Measurements from ENCODE around the gene STMN1.
A peak's percentile ranks its signal among the peaks of the same experiment; 100 is the strongest.

The STMN1 gene

DNA sequence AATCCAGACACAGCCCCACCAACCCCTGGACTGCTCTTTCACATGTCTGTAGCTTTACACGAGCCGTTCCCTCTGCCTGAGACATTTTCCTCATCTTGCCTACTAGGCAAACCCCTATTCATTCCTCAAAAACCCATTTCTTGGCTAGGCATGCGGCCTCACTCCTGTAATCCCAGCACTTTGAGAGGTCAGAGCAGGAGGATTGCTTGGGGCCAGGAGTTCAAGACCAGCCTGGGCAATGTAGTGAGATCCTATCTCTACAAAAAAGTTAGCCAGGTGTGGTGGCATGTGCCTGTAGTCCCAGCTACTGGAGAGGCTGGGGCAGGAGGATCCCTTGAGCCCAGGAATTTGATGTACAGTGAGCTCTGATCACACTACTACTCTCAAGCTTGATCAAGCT, 41.8 kb downstream of the STMN1 start:
- peaks cover 0 to 8% of the 10 kb centered on the region in 2 donors for H3K4me1 Mint-ChIP-seq (ENCODE audit: low read depth in 2 of 2)
- H3K9me3 Mint-ChIP-seq = no peaks in the 10 kb centered on the region
- no peaks in the 10 kb centered on the region for H3K27me3 Mint-ChIP-seq
- H3K36me3 Mint-ChIP-seq (ENCODE audit: insufficient read depth) = peaks cover 3% of the 10 kb centered on the region
- H3K27ac Mint-ChIP-seq = no peak overlapping the region
- ATAC-seq (replicated peaks) = no peak
- DNase-seq = no peak
- no peak overlapping the region for H3K4me3 Mint-ChIP-seq

DNA sequence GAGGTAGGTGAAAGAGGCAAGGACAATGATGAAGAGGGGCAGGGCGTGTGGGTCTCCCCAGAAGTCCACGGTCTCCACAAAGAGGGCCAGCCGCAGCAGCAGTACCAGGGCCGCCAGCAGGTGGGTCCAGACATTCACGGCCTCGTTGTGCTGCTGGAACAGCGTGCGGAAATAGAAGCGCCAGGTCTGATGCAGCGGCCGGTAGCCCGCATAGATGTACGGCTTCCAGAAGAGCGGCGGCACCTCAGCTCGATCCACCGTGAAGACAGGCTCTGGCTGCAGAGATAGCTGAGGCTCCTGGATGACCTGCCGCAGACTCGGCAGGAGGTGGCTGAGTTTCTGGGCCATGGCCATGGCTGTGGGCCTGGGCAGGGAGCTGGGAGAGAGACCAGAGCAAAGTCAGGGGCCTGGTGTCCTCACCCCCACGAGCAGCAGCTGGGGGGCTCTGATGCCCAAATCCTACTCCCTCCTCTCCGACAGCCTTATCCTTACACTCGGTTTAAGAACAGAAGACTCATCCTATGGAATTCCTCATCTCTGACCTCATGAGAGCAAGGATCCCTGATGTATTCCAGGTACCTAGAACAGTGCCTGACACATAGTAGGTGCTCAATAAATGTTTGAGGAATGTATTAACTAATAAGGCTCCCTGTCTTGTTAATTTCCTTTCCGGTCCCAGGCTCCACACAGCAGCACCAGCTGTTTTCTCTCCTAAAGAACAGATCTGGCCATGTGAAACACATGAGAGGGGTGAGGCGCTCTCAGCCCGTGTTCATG, 42.5 kb downstream of the STMN1 start:
- H3K27me3 Mint-ChIP-seq = no peaks in the 10 kb centered on the region
- H3K9me3 Mint-ChIP-seq = no peaks in the 10 kb centered on the region
- no peak overlapping the region for H3K27ac Mint-ChIP-seq
- ATAC-seq (replicated peaks) (no peak), DNase-seq (no peak)
- peaks cover 5 to 15% of the 10 kb centered on the region in 2 donors for H3K4me1 Mint-ChIP-seq (ENCODE audit: low read depth in 2 of 2)
- H3K36me3 Mint-ChIP-seq (ENCODE audit: insufficient read depth) = peaks cover 7% of the 10 kb centered on the region
- H3K4me3 Mint-ChIP-seq = no peak overlapping the region

DNA sequence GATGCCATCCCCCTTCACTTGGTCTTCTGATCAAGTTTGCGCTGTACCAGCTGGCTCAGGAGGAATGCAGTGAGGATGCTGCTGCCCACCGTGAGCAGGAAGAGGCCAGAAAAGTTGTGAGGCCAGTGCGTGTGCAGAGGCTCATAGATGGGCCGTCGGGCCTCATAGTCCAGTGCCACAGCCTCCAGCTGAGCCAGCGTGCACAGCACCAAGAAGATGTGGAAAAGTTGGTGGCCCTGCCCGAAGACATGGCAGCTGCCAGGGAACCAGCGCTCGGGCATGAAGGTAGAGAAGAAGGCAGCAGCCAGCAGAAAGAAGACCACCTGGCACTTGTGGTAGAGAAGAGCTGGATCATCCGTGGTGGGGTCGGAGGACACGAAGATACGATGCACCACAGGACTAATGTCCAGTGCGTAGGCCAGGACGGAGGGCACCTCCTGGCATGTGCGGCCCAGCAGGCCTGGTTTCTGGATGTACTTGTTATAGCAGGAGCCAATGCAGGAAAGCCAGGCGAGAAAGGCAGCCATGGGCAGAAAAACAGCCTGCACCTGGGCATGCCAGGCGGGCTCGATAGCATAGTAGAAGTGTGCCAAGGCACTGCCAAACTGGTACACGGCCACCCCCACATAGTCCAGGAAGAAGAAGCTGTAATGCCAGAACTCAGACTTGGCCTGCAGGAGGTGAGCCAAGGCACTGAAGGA, 43.3 kb downstream of the STMN1 start:
- H3K4me1 Mint-ChIP-seq (ENCODE audit: low read depth in 2 of 2) = peaks cover 9 to 17% of the 10 kb centered on the region in 2 donors
- DNase-seq (no peak), ATAC-seq (replicated peaks) (no peak)
- no peak overlapping the region for H3K4me3 Mint-ChIP-seq
- no peaks in the 10 kb centered on the region for H3K9me3 Mint-ChIP-seq
- no peaks in the 10 kb centered on the region for H3K27me3 Mint-ChIP-seq
- H3K36me3 Mint-ChIP-seq (ENCODE audit: insufficient read depth) = peaks cover 7% of the 10 kb centered on the region
- no peak overlapping the region for H3K27ac Mint-ChIP-seq

DNA sequence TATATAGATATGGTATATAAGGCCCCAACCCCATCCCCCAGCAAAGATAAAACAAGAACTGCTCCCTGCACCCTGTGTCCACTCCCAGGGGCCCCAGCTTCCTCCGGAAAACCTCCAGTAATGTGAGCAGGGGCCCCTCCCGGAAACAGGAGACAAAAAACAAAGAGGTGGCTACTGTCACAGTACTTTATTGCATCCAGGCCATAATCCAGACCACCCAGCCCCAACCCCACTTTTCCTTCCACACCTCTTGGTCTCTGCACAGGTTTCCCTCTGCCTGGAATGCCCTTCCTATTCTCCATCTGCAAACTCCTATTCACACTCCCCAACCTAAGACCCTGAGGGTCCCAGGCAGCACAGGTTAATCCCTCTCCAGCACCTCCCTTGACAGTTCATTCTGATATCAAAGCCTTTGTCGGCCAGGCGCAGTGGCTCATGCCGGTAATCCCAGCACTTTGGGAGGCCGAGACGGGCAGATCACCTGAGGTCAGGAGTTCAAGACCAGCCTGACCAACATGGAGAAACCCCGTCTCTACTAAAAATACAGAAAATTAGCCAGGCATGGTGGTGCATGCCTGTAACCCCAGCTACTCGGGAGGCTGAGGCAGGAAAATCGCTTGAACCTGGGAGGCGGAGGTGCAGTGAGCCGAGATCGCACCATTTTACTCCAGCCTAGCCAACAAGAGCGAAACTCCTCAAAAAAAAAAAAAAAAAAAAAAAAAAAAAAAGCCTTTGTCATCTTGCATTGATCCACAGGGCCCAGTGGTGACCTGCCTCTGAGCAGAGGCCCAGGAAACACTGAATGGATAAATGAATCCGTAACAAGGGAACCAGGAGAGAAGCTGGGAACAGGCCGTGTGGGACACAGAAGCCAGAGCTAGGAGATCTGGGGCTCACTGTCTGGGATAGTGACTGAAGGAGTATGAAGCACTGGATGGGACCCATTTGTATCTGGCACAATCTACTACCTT, 44.6 kb downstream of the STMN1 start:
- ATAC-seq (replicated peaks) (no peak), DNase-seq (no peak)
- Mint-ChIP-seq H3K36me3 (ENCODE audit: insufficient read depth) (peaks cover 7% of the 10 kb centered on the region), H3K4me3 (no peak overlapping the region), H3K27ac (peak overlapping the region in 1 of 2 donors; percentile 92), H3K9me3 (no peaks in the 10 kb centered on the region), H3K4me1 (ENCODE audit: low read depth in 2 of 2) (peaks cover 9 to 17% of the 10 kb centered on the region in 2 donors), H3K27me3 (no peaks in the 10 kb centered on the region)

DNA sequence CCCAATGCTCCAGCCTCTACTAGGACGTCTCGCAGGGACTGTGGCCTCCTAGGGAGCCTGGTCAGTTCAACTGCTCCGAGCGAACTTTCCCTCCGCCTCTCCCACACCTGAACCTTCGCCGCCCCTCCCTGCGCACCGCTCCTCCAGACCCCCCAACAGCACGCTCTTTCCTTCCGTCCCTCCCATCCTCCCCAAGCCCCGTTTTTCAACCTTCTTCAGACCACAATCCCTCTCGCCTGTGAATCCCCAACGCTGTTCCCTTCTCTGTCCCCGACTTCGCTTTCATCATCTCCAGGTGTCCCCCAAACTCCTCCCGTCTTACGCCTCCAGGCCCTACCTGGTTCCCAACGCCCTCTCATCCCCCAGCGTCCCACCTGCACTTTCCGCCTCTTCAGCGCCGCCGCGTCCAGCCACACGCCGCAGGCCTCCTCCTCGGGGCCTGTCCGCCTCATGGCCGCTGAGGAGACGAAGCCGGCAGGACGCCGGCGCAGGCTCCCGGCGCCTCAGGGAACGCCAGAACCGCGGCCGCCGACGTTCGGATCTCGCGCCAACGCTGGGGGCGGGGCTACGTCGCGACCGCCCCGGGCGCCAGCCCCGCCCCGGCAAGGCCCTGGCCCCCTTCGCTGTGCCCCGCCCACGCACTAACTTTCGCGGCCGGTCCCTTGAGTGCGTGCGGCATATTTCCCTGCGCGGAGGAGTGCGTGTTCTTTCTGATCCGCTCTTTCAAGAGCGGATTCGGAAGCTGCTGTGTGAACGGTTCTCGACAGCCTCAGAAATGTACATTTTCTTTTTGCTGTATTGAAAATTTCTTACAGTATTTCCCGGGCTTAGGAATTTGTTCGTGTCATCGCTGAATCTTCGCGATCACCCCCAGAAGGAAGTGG, 47.1 kb downstream of the STMN1 start, which contains the start of gene AUNIP:
AUNIP (minus strand) TSS at position 552 of the 884 bp plus-strand sequence; CDS start at position 452, 100 bp downstream.
- peak within 1 kb of the TSS; percentile 87 to 91 for H3K4me3 Mint-ChIP-seq
- H3K36me3 Mint-ChIP-seq (ENCODE audit: insufficient read depth) = peaks cover 4% of the 10 kb centered on the region
- H3K27me3 Mint-ChIP-seq = no peaks in the 10 kb centered on the region
- ATAC-seq (replicated peaks) (peak; percentile 97), DNase-seq (peak; percentile 82 to 86 (median 86))
- H3K9me3 Mint-ChIP-seq = no peaks in the 10 kb centered on the region
- peak within 1 kb of the TSS; percentile 84 to 87 for H3K27ac Mint-ChIP-seq
- peaks cover 9 to 15% of the 10 kb centered on the region in 2 donors for H3K4me1 Mint-ChIP-seq (ENCODE audit: low read depth in 2 of 2)

DNA sequence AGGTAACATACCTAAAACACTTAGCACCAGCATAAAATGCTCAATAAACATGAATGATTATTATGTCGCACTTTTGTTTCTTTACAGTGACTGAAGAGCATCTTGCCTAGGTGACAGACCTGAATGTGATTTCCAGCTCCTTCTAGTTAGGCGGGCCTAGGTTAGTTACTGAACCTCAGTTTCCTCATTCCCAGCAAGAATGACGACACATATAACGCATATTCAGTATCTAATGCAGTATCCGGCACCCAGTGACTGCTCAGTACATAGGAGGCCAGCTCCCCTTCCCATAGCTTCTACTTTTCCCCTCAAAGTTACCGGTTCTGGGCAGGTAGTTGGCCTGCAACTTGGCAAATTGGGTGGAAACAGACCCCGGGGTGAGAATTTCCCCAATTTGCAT, 47.7 kb downstream of the STMN1 start:
- Mint-ChIP-seq H3K27ac (peak overlapping the region in 1 of 2 donors; percentile 84), H3K9me3 (no peaks in the 10 kb centered on the region), H3K4me1 (ENCODE audit: low read depth in 2 of 2) (peaks cover 9 to 15% of the 10 kb centered on the region in 2 donors), H3K4me3 (peak overlapping the region; percentile 87 to 91), H3K36me3 (ENCODE audit: insufficient read depth) (peaks cover 4% of the 10 kb centered on the region), H3K27me3 (no peaks in the 10 kb centered on the region)
- ATAC-seq (replicated peaks) (no peak), DNase-seq (no peak)

DNA sequence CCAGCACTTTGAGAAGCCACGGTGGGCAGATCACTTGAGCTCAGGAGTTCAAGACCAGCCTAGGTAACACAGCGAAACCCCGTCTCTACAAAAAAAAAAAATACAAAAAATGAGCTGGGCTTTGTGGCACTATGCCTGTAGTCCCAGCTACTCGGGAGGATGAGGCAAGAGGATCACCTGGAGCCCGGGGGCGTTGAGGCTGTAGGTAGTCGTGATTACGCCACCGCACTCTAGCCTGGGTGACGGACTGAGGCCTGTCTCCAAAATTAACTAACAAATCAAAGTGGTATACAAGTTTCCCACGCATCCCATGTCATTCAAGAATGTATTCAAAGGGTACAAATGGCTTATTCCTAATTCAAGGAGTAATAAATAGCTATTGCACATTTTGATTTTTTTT, 49.4 kb downstream of the STMN1 start:
- H3K27ac Mint-ChIP-seq = no peak overlapping the region
- no peak for ATAC-seq (replicated peaks)
- H3K4me3 Mint-ChIP-seq = no peak overlapping the region
- peaks cover 9 to 15% of the 10 kb centered on the region in 2 donors for H3K4me1 Mint-ChIP-seq (ENCODE audit: low read depth in 2 of 2)
- peaks cover 4% of the 10 kb centered on the region for H3K36me3 Mint-ChIP-seq (ENCODE audit: insufficient read depth)
- no peaks in the 10 kb centered on the region for H3K27me3 Mint-ChIP-seq
- no peak for DNase-seq
- H3K9me3 Mint-ChIP-seq = no peaks in the 10 kb centered on the region

DNA sequence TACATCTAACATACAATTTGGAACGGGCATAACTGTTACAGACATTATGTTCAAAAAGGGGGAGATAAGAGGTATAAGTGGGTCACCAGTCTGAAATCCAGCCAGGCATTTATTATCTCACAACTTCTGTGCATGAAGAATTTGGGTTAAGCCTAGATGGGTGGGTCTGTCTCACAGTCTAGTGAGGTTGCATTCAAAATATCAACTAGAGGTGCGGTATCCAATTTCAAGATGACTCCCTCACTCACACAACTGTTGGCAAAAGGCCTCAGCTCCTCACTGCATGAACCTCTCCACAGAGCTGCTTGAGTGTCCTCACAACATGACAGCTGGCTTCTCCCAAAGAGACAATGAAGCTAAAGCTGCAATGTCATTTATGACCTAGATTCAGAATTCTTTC, 51.7 kb downstream of the STMN1 start:
- ATAC-seq (replicated peaks) = no peak
- Mint-ChIP-seq H3K27me3 (no peaks in the 10 kb centered on the region), H3K4me3 (no peak overlapping the region), H3K27ac (no peak overlapping the region), H3K36me3 (ENCODE audit: insufficient read depth) (peaks cover 4% of the 10 kb centered on the region), H3K4me1 (ENCODE audit: low read depth in 2 of 2) (peaks cover 9 to 10% of the 10 kb centered on the region in 2 donors), H3K9me3 (no peaks in the 10 kb centered on the region)
- no peak for DNase-seq

Measured in effector memory CD8-positive, alpha-beta T cell (primary cell).